DMS79 treated with DMSO at 0.1 percent for 48 hours (cell line): ENCODE data around the gene MAP4K3.
A peak's percentile ranks its signal among the peaks of the same experiment; 100 is the strongest.

ENCODE experiments used
- DNase-seq: peaks from one replicate; lab custom pipeline; 2025; lab: John Stamatoyannopoulos, UW

The MAP4K3 gene

GRCh38 chr2:39445934-39446333 lies 8.8 kb upstream of the MAP4K3 start:
- no peak for DNase-seq

GRCh38 chr2:39443009-39443408 lies 5.9 kb upstream of the MAP4K3 start:
- no peak for DNase-seq

- DNase-seq = peak; percentile 72
These were observed 624 bp upstream of the MAP4K3 start for GRCh38 chr2:39437522-39438296.

- DNase-seq = peak; percentile 39
These were observed 1.1 kb downstream of the MAP4K3 start for GRCh38 chr2:39435741-39436591.

GRCh38 chr2:39435234-39435633 lies 1.9 kb downstream of the MAP4K3 start:
- no peak for DNase-seq

GRCh38 chr2:39434233-39434897 lies 2.7 kb downstream of the MAP4K3 start:
- no peak for DNase-seq

GRCh38 chr2:39433586-39434195 lies 3.4 kb downstream of the MAP4K3 start:
- no peak for DNase-seq

- DNase-seq = no peak
These were observed 4.4 kb downstream of the MAP4K3 start for GRCh38 chr2:39432701-39433100.

- DNase-seq = no peak
These were observed 5.3 kb downstream of the MAP4K3 start for GRCh38 chr2:39431592-39432316.

GRCh38 chr2:39429746-39430145 lies 7.3 kb downstream of the MAP4K3 start:
- no peak for DNase-seq

GRCh38 chr2:39424951-39425350 lies 12.1 kb downstream of the MAP4K3 start:
- DNase-seq = no peak

- no peak for DNase-seq
These were observed 14.4 kb downstream of the MAP4K3 start for GRCh38 chr2:39422700-39423099.

- DNase-seq = no peak
These were observed 15.7 kb downstream of the MAP4K3 start for GRCh38 chr2:39421354-39421753.

GRCh38 chr2:39419282-39420223 lies 17.5 kb downstream of the MAP4K3 start:
- no peak for DNase-seq

- no peak for DNase-seq
These were observed 18.6 kb downstream of the MAP4K3 start for GRCh38 chr2:39418491-39418890.

GRCh38 chr2:39416140-39416539 lies 20.9 kb downstream of the MAP4K3 start:
- DNase-seq = no peak

- no peak for DNase-seq
These were observed 23.9 kb downstream of the MAP4K3 start for GRCh38 chr2:39413063-39413737.

- peak; percentile 20 for DNase-seq
These were observed 25.7 kb downstream of the MAP4K3 start for GRCh38 chr2:39411181-39411944.
